HK-2 (cell line): ENCODE results near the gene GPSM1.

ENCODE experiments used
- DNase-seq: peaks from one replicate; pipeline ENCODE4 v3.0.0-alpha.2; 2018; ENCODE audit not compliant: unreplicated experiment

GPSM1 gene

GRCh38 chr9:136332482-136332983 lies 5.2 kb downstream of the GPSM1 start:
- DNase-seq = no peak

GRCh38 chr9:136333045-136333444 lies 5.7 kb downstream of the GPSM1 start:
- DNase-seq = no peak

- DNase-seq = no peak
These were observed 6.1 kb downstream of the GPSM1 start for GRCh38 chr9:136333486-136333885.

- DNase-seq = no peak
These were observed 7.2 kb downstream of the GPSM1 start for GRCh38 chr9:136334541-136334940.

GRCh38 chr9:136335296-136336155 lies 8.2 kb downstream of the GPSM1 start:
- no peak for DNase-seq

GRCh38 chr9:136336156-136336870 lies 9.0 kb downstream of the GPSM1 start:
- DNase-seq = no peak

GRCh38 chr9:136336881-136337280 lies 9.5 kb downstream of the GPSM1 start:
- no peak for DNase-seq

GRCh38 chr9:136337416-136338395 lies 10.4 kb downstream of the GPSM1 start:
- no peak for DNase-seq

- no peak for DNase-seq
These were observed 11.2 kb downstream of the GPSM1 start for GRCh38 chr9:136338511-136338910.

GRCh38 chr9:136339173-136339957 lies 12.0 kb downstream of the GPSM1 start:
- peak; percentile 58 for DNase-seq

GRCh38 chr9:136339958-136340310 lies 12.6 kb downstream of the GPSM1 start:
- no peak for DNase-seq

- DNase-seq = no peak
These were observed 13.2 kb downstream of the GPSM1 start for GRCh38 chr9:136340356-136341041.

GRCh38 chr9:136341042-136341655 lies 13.8 kb downstream of the GPSM1 start:
- no peak for DNase-seq

GRCh38 chr9:136341769-136342168 lies 14.4 kb downstream of the GPSM1 start:
- DNase-seq = no peak

- no peak for DNase-seq
These were observed 15.1 kb downstream of the GPSM1 start for GRCh38 chr9:136342181-136343120.

- no peak for DNase-seq
These were observed 16.0 kb downstream of the GPSM1 start for GRCh38 chr9:136343121-136343883.

- DNase-seq = no peak
These were observed 16.5 kb downstream of the GPSM1 start for GRCh38 chr9:136343884-136344269.
